ENCODE results near the gene TMTC2. TPM values are rescaled to one million over a fixed set of nuclear protein-coding genes. Genes with fewer than 3 reads are reported as not detected.
A peak's percentile ranks its signal among the peaks of the same experiment; 100 is the strongest.

TMTC2 gene
- total and polyA plus RNA-seq, 2 experiments from 2014 or later: 0.36 to 5.6 TPM

- Histone ChIP-seq H3K4me1 (ENCODE audit: insufficient read depth) (0 out of 2 replicates have a peak, but pooled peaks cover 6% of the 10 kb centered on the region), H3K27ac (no peak overlapping the region), H2AFZ (no peak overlapping the region), H3K9me2 (ENCODE audit: insufficient read depth) (no peaks in the 10 kb centered on the region), H3K27me3 (replicated peaks; ENCODE audit: insufficient read depth) (no peaks in the 10 kb centered on the region), H3K79me2 (ENCODE audit: insufficient read depth) (no peaks in the 10 kb centered on the region), H4K20me1 (ENCODE audit: insufficient read depth) (no peaks in the 10 kb centered on the region), H3K4me2 (ENCODE audit: unreplicated experiment) (no peak overlapping the region), H3K9me3 (ENCODE audit: low read depth) (no peaks in the 10 kb centered on the region), H3K4me3 (no peak overlapping the region), H3F3A (ENCODE audit: insufficient read depth) (no peaks in the 10 kb centered on the region), H3K36me3 (ENCODE audit: low read depth) (no peaks in the 10 kb centered on the region), H3K9ac (no peak overlapping the region)
- DNase-seq: no peak
- TF ChIP-seq EZH2 (IDR thresholded peaks at IDR 0.05; ENCODE audit: insufficient read depth, poor library complexity, severe bottlenecking): no peak
- no peak for TF ChIP-seq EZH2phosphoT487 (IDR thresholded peaks at IDR 0.05; ENCODE audit: insufficient read depth, low read depth)
- 86 to 87% methylated on average over 5 of the region's 5 CpGs for WGBS, 2 experiments (ENCODE audit: low coverage in 1 of 2, low lambda C conversion rate in 2 of 2, missing lambda C conversion rate in 2 of 2)
- in situ Hi-C loops (cut with MboI): no loop called here
These were observed 123.9 kb downstream of the TMTC2 start for GRCh38 chr12:82810568-82810967.

GRCh38 chr12:82817368-82817767, 130.7 kb downstream of the TMTC2 start:
- Histone ChIP-seq H3K9ac (no peak overlapping the region), H3K4me2 (ENCODE audit: unreplicated experiment) (peak overlapping the region; percentile 50), H3F3A (ENCODE audit: insufficient read depth) (peaks cover 19% of the 10 kb centered on the region), H3K9me2 (ENCODE audit: insufficient read depth) (no peaks in the 10 kb centered on the region), H3K36me3 (ENCODE audit: low read depth) (no peaks in the 10 kb centered on the region), H3K27me3 (replicated peaks; ENCODE audit: insufficient read depth) (no peaks in the 10 kb centered on the region), H3K4me1 (ENCODE audit: insufficient read depth) (peaks cover 21% of the 10 kb centered on the region), H3K9me3 (ENCODE audit: low read depth) (no peaks in the 10 kb centered on the region), H3K27ac (peak overlapping the region; percentile 11; the same call in 1 of the 2 replicates), H3K4me3 (no peak overlapping the region), H4K20me1 (ENCODE audit: insufficient read depth) (no peaks in the 10 kb centered on the region), H2AFZ (no peak overlapping the region), H3K79me2 (ENCODE audit: insufficient read depth) (no peaks in the 10 kb centered on the region)
- DNase-seq: peak; percentile 68
- no peak for TF ChIP-seq EZH2 (IDR thresholded peaks at IDR 0.05; ENCODE audit: insufficient read depth, poor library complexity, severe bottlenecking)
- TF ChIP-seq EZH2phosphoT487 (IDR thresholded peaks at IDR 0.05; ENCODE audit: insufficient read depth, low read depth): no peak
- in situ Hi-C loops (cut with MboI): no loop called here

DNA sequence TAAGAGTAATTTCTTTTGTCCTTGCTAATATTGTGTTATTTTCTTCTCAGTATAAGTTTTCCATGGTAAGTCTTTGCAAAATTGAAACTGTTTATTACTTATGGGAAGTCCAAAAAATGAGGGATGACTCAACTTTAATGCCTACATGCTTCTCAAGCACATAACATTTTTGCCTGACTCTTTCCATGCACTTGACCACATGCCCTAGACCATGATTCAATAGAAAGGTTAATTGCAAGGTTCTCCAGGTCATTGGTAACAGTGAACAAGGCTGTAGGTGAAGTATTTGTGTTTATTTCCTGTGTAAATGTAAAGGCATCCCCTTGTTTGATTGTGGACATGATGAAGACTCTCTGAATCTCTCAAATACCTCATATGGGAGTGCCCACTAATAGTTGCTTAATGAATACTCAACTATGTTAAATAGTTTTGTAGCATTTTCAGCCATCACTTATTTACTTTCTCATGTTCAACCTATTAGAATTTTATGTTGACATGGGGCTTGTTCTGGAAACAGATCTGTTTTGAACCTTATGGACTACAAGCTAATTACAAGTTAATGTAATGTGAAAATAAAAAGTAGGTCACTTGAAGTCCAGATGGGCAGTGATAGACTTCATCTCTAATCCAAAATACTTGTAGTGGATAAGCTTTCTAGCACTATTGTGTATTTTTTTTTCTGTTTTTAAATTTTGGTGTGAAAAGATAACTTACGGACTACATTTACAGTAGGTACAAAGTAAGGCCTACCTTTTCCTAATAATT, 131.7 kb downstream of the TMTC2 start:
- TF ChIP-seq EZH2 (IDR thresholded peaks at IDR 0.05; ENCODE audit: insufficient read depth, poor library complexity, severe bottlenecking) (no peak), EZH2phosphoT487 (IDR thresholded peaks at IDR 0.05; ENCODE audit: insufficient read depth, low read depth) (no peak)
- Histone ChIP-seq H2AFZ (no peak overlapping the region), H3K9me2 (ENCODE audit: insufficient read depth) (no peaks in the 10 kb centered on the region), H3K4me3 (no peak overlapping the region), H3K27me3 (replicated peaks; ENCODE audit: insufficient read depth) (no peaks in the 10 kb centered on the region), H3K4me2 (ENCODE audit: unreplicated experiment) (peak overlapping the region; percentile 50), H3K9ac (no peak overlapping the region), H3K36me3 (ENCODE audit: low read depth) (no peaks in the 10 kb centered on the region), H3K4me1 (ENCODE audit: insufficient read depth) (peaks cover 21% of the 10 kb centered on the region), H3K9me3 (ENCODE audit: low read depth) (no peaks in the 10 kb centered on the region), H3F3A (ENCODE audit: insufficient read depth) (peaks cover 19% of the 10 kb centered on the region), H3K79me2 (ENCODE audit: insufficient read depth) (no peaks in the 10 kb centered on the region), H3K27ac (0 out of 2 replicates have a peak overlapping the region, but pooled peaks have one; percentile 11), H4K20me1 (ENCODE audit: insufficient read depth) (no peaks in the 10 kb centered on the region)
- in situ Hi-C loops (cut with MboI): no loop called here
- DNase-seq: peak; percentile 47
- WGBS, 2 experiments (ENCODE audit: low coverage in 1 of 2, low lambda C conversion rate in 2 of 2, missing lambda C conversion rate in 2 of 2): 96 to 100% methylated on average over 1 of the region's 1 CpG

- Histone ChIP-seq H3K27ac (no peak overlapping the region), H3F3A (ENCODE audit: insufficient read depth) (no peaks in the 10 kb centered on the region), H4K20me1 (ENCODE audit: insufficient read depth) (no peaks in the 10 kb centered on the region), H2AFZ (no peak overlapping the region), H3K9me3 (ENCODE audit: low read depth) (no peaks in the 10 kb centered on the region), H3K79me2 (ENCODE audit: insufficient read depth) (no peaks in the 10 kb centered on the region), H3K4me1 (ENCODE audit: insufficient read depth) (no peaks in the 10 kb centered on the region), H3K4me3 (no peak overlapping the region), H3K9ac (no peak overlapping the region), H3K27me3 (replicated peaks; ENCODE audit: insufficient read depth) (no peaks in the 10 kb centered on the region), H3K4me2 (ENCODE audit: unreplicated experiment) (no peak overlapping the region), H3K9me2 (ENCODE audit: insufficient read depth) (no peaks in the 10 kb centered on the region), H3K36me3 (ENCODE audit: low read depth) (no peaks in the 10 kb centered on the region)
- TF ChIP-seq EZH2phosphoT487 (IDR thresholded peaks at IDR 0.05; ENCODE audit: insufficient read depth, low read depth) (no peak), EZH2 (IDR thresholded peaks at IDR 0.05; ENCODE audit: insufficient read depth, poor library complexity, severe bottlenecking) (no peak)
- in situ Hi-C loops (cut with MboI): no loop called here
- DNase-seq: no peak
These were observed 139.8 kb downstream of the TMTC2 start for GRCh38 chr12:82826505-82826904.

Measured in GM23248 (cell line).